ENCODE data around the gene SERPINA5. TPM values are rescaled to one million over a fixed set of nuclear protein-coding genes. Genes with fewer than 3 reads are reported as not detected.
"Not testable (repeated sequence)": the region's sequence is repeated elsewhere in the genome, so short reads cannot be mapped to it uniquely, and the experiment has no call there.

Gene SERPINA5
- total RNA-seq, 1 donor from 2014 or later: 1.3 TPM

DNA sequence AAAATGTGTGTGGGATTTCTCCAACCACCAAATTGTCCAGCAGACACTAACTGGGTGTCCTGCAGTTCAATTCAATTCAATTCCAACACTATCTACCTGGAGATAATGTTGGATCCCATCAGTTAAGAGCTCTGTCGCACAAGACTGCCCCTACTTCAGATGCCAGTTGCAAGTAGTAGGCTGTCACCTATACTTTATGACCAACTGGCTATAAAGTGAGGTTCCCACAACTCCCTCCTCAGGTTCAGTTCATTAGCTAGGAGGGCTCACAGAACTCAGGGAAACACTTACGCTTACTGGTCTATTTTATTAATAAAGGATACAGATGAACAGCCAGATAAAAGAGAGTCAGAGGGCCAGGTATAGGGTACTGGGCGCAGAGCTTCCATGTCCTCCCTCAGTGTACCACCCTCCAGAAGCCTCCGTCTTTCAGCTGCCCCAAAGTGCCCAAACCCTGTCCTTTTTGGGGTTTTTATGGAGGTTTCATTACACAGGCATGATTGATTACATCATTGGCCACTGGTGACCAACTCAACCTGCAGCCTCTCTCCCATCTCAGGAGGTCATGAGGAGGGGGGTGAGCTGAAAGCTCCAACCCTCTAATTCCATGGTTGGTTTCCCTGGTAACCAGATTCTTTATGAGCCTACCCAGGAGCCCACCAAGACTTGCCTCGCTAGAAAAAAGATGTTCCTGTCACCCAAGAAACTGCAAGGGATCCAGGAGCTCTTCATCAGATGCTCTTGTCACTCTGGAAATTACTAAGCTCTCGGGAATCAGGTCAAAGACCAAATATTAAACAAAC, 7.5 kb upstream of the SERPINA5 start:
- DNase-seq (ENCODE audit: low read depth, low spot score): no peak

DNA sequence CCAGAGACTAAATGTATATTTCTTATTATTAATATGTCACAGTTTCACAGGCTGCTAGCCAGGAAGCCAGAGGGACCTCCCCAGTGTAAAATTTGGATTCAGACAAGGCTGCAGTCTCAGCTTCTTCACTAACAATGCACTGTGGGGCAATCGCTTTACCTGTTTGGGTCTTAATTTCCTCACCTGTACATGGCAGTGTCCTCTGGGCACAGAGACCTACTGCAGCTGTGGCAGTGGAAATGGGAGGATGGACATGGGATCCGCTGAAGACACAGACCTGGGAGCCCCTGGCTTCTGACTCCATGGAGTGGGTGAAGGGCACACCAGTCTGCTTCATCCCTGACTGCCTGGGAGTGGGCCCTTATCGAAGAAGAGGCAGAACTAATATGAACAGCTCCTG, 6.9 kb upstream of the SERPINA5 start:
- DNase-seq (ENCODE audit: low read depth, low spot score): no peak

DNA sequence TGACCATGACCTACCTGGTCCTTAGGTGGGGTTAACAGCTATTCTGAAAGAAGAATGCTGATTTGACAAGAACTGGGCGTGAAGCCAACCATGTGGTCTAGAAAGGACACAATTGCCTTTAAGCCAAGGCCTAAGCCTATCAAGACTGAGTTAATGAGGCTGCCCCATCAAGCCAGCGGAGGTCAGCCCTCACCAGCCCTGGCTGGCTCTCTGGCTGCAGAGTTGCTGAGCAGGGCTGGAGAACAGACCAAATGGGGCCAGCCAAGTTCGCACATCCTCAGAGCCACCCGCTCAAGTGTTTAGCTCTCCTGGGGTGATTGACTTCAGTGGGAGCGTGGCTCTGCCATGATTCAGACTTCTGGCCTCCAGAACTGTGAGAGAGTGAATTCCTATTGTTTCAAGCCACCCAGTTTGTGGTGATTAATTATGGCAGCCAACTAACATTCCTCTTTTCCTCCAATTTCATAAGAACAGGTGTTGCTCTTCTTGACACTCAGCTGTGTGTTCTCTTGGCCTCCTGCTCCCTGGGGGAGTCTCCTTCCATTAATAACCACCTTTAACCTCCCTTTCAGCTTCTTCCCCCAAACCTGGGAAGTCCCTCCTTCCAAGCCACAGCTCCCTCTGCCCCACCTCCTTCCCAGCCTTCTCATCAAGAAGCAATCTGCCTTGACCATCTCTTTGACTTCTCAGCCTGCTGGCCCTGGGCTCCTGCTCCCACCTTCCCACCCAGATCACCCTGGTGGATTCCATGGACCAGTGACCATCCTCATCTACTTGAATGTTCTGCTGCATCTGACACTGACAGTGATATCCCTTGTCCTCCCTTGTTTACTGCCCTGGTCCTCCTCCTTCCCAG, 5.3 kb upstream of the SERPINA5 start:
- no peak for DNase-seq (ENCODE audit: low read depth, low spot score)

DNA sequence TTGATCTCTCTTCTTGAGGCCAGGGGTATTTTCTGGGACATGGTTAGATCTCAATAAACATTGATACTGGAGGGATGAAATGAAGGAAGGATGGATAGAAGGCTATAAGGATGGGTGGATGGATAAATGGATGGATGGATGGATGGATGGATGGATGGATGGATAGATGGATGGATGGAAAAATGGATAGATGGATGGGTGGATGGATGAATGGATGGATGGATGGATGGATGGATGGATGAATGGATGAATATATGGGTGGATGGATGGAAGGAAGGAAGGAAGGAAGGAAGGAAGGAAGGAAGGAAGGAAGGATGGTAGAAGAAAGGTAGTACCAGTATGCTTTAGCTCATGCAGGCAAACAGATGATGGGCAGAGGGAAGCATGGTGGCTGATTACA, 3.8 kb upstream of the SERPINA5 start:
- DNase-seq (ENCODE audit: low read depth, low spot score): not testable (repeated sequence)

DNA sequence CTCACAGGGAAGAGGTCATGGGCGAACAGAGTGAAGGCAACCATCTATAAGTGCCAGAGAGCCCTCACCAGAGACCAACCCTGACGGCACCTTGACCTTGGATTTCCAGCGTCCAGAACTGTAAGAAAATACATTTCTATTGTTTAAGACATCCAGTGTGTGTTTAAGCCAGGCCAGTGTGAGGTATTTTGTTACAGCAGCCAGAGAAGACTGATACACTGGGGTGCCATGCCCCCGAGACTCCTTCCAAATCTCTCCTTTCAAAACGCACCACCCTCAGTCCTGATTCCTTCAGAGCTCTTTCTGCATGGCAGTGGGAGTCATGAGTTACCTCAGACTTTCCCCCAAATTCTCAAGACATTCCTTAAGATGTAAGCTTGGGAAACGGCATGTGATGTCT, 2.5 kb upstream of the SERPINA5 start:
- no peak for DNase-seq (ENCODE audit: low read depth, low spot score)

DNA sequence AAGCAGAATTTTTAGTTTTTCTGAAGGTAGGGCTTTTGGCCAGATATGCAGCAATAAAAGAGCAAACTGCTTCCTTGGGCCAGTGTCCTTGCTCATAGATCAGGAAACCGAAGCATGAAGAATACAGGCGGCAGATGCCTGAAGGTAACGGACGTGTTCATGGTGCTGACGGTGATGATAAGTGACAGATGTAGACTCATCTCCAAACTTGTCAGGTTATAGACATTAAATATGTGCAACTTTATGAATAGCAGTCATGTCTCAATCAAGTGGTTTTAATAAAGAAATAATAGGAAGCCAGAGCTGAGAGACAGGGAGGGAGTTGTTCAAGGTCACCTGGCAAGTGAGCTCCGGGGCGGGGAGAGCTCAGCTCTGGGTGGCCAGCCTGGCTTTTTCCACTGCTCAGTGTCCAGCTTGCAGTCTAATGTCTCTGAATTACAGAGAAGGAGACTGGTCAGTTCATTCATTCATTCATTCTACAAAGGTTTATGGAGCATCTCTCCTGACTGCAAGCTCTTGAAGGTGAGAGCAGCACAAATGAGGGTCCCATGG, 1.0 kb downstream of the SERPINA5 start:
- no peak for DNase-seq (ENCODE audit: low read depth, low spot score)

DNA sequence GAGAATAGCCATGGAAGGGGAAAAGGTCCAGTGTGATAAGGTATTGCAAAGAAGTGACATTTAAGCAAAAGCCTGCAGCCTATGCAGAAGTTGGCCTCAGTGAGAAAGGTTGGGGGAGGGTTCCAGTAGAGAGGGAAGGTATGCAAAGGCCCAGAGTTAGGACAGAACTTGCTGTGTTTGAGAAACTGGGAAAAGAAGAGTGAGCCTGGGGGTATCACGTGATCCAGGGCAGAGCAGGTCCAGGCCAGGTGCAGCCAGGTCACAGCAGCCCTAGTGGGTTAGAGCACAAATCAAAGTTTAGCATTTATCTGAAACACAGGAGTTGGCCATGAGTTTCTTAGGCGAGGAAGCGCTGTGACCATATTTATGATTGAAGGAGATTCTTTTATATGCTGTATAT, 1.6 kb downstream of the SERPINA5 start:
- no peak for DNase-seq (ENCODE audit: low read depth, low spot score)

DNA sequence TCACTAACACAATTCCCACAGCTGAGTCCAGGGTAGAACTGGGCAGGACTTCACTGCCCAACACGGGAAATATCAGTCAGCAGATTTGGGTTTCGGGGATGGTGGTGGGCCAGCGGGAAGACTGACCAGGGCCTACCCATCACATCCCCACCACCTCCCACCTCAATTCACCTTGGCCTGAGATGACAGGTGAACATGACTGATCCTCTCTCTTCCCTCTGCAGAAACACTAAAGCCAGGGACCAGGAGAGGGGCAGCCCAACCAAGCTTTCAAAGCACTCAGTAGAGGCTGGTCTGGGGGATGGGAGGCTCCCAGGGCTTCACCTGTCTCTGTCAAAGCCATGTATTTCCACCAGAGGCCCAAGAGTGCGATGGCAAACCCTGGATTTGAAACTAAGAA, 2.3 kb downstream of the SERPINA5 start:
- no peak for DNase-seq (ENCODE audit: low read depth, low spot score)

DNA sequence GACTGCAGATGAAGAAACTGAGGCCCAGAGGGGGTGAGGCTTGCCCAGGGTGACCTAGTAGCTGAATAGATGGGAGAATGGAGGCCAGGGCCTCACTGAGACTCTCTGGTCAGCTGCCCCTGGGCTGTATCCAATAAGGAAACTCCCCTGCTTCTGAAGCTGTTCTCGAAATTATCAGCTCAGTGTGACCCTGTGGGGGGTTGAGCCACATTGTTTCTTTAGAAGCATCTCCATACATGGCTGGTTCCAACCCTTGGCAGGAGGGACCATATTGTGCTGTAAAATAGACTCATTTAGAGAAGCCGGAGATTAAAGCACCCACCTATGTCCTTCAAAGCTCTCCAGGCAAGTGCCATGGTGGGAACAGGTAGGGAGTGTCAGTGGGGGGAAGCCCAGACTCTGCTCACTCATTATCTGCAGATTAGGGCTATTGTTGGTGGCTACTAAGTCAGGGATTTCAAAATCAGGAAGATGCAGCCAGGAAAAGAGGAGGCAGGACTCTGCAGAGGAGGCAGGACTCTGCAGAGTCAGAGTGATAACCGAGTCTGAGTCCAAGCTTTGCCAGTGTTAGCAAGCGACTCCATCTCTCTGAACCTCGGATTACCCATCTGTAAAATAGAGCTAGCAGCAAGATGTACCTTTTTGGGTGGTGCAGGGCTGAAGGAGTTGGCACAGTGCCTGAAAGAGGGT, 3.5 kb downstream of the SERPINA5 start:
- no peak for DNase-seq (ENCODE audit: low read depth, low spot score)

DNA sequence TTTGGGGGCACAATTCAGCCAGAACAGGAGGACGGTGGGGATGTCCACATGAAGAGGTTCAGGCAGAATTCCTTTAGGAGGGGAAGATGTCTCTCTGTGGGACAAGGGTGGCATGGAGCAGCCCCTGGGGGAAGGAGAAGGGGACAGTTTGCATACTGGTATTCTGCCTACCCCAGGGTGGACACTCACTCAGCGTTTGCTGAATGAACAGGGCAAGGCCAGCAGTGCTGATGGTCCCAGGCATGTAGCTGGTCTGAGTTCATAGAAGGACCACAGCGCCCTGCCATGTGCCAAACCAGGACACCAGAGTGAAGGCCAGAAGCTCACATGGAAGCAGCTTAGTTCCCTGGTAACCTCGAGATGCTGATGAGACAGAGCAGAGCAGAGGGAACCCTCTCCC, 5.4 kb downstream of the SERPINA5 start:
- DNase-seq (ENCODE audit: low read depth, low spot score): no peak

DNA sequence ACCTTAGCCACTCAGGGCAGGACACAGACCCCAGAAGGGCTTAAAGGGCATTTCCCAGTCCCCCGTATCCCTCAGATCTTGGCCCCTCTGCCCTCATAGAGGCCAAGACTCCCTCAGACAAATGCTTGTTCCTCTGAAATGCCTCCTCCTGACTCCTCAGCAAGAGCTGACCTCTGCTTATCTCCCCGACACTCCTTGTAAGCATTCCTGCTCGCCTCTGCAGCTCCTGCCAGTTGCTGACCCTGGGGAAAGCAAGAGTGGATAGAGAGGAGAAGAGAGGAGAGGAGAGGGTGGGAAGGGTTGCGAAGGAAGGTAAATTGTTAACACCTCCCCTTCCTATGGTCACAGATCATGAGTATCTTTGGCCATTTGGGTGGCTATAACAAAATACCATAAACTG, 7.1 kb downstream of the SERPINA5 start:
- no peak for DNase-seq (ENCODE audit: low read depth, low spot score)

DNA sequence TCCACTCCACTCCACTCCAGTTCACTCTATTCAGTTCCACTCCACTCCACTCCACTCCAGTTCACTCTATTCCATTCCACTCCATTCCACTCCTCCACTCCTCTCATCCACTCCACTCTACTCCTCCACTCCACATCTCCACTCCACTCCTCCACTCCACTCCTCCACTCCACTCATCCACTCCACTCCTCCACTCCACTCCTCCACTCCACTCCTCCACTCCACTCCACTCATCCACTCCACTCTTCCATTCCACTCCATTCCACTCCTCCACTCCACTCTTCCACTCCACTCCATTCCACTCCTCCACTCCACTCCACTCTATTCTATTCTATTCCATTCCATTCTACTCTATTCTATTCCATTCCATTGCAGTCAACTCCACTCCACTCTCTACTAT, 9.8 kb downstream of the SERPINA5 start:
- no peak for DNase-seq (ENCODE audit: low read depth, low spot score)

DNA sequence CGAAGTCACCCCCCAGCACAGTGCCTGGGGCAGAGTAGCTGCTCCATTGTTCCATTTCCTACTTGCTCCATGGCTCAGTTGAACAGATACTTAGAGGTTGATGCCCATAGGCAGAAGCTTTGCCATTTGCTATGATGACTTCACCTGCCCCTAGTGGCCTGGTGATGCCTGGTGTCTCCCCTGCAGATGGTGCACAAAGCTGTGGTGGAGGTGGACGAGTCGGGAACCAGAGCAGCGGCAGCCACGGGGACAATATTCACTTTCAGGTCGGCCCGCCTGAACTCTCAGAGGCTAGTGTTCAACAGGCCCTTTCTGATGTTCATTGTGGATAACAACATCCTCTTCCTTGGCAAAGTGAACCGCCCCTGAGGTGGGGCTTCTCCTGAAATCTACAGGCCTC, 10.6 kb downstream of the SERPINA5 start:
- no peak for DNase-seq (ENCODE audit: low read depth, low spot score)

DNA sequence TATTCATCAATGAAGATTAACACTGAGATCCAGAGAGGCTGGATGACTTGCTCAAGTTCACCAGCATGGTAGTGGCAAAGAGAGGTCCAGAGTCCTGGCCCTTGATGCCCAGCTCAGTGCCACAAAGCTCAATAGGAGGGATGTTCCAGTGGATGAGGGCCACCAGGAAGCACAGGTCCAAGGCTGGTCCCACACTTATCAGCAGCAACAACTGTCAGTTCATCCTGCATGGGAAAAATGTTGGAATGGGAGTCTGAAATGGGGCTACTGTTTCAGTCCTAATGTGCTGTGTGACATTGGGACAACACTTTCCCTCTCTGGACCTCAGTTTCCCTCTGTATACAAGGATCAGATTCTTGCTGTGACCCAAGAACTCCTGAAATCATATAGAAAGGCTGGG, 11.2 kb downstream of the SERPINA5 start:
- DNase-seq (ENCODE audit: low read depth, low spot score): no peak

DNA sequence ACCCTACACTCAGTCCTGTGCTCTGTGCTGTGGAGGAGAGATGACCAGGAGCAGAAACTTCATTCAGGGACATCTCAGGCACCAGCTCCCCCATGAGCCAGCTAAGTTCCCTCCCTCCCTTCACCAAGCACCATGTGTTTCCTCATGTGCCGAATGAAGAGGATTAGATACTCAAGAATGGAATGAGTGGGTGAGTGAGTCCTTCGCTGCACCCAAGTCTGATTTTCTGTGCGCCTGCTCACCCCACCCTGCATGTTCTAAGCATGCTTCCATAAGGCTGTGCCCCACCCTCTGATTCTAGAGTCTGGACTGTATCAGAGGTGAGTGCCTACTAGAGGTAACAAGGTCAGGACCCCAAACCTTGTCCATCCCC, 12.1 kb downstream of the SERPINA5 start:
- no peak for DNase-seq (ENCODE audit: low read depth, low spot score)

DNA sequence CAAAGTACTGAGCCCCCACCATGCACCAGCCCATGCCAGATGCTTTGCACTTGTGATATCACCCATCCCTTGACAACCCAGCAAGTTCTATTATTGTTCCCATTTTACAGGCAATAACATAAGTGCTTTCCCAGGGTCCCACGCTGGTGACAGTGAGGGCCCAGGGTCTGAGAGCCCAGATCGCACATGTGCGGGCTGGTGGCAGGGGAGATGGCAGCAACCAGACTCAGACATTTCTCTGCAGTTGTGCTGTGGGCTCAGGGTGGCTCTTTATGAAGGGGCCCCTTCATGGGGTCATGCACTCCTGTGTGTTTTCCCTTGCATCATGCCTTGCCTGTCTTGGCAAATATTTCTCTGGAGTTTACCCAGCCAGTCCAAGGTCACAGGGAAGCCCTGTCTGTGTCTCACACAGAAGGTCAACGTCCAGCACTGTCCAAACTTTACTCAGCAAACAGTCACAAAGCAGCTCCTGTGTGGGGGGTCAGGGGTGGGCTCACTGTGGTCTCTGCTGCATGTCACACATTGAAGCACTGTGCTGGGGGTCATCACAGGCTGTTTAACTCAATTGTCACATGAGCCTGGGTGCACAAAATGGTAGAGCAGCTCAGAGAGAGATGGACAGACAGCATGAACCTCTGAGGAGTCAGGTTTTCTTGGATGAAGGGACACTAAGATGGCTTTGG, 12.7 kb downstream of the SERPINA5 start:
- DNase-seq (ENCODE audit: low read depth, low spot score): no peak

DNA sequence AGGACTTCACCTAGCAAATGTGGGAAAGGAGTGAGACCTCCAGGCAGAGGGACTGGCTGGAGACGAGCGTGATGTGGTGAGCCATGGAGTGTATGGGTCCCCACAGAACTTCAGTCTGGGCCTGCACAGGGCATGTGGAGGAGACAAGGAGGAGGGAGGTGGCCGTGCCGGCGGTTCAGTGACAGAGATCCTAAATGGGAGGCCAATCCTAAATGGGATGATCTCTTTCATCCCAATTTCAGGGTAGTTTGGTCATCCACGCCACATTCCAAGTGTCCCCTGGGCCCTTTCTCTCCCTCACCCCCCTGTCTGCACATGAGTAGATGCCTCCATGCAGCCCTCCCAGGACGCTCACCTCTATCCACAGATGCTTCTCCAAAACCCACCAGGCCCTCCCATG, 13.2 kb downstream of the SERPINA5 start:
- no peak for DNase-seq (ENCODE audit: low read depth, low spot score)

DNA sequence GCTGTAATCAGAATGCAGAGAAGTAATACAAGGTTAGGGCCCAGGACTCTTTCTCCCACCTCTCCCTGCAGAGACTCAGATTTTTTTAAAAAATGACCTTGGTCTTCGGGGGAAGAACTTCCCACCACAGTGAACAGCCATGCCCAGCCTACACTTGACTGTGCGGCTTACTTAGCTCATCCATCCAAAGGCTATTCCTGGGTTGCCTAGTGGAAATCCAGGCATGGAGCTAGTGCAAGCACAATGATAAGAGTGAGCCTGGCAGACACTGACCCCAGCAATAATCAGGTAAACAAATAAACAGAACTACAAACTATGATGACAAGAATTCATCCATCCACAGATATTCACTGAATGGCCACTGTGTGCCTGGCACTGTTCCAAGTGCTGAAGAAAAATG, 14.7 kb downstream of the SERPINA5 start:
- DNase-seq (ENCODE audit: low read depth, low spot score): no peak

DNA sequence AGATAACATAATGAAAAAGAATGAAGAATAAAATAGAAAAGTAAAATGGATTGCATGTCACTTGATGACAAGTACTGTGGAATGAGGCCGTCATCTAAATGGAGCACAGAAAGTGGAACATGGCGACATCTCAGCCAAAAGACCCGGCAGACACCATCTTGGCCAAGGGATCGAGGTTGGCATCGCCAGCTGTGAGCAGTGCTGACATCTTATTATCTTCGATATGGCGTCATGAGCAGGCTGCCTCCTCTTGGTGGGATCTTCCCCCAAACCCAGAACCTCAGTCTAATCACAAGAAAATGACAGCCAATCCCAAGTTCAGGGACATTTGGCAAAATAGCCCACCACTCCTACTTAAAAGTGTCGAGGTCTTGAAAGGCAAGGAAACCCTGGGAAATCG, 15.1 kb downstream of the SERPINA5 start:
- DNase-seq (ENCODE audit: low read depth, low spot score): no peak

DNA sequence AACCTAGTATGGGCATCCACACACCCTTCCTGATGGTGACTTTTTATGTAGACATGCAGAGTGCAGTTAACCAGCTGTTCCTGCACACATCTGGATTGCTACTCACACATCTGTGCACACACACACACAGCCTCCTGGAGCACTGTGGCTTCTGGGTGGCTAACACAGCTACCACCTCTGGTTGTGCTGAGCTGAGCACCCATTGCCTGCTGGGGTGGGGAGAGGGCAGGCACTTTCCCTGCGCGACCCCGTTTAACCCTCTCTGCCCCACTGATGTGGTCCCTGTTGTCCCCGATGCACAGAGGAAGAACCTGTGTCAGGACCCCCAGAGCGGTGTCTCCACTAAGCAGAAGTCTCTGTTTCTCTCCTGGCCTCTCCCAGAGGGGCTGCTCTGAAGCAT, 16.6 kb downstream of the SERPINA5 start:
- no peak for DNase-seq (ENCODE audit: low read depth, low spot score)

DNA sequence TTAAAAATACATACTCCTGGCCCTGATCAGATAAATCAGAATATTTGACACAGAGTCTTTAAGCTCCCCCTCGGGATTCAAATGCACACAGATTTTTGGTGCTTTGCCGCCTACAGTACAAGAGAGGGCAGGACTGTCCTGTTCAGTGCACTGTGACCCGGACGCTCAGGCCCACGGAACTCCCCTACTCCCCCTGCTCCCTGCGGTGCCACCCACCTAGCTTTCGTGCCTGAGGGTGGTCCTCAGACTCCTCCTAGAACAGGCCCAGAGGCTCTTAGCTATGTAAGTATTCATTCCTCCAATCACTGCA, 17.2 kb downstream of the SERPINA5 start:
- DNase-seq (ENCODE audit: low read depth, low spot score): no peak

Data from pulmonary artery endothelial cell (primary cell).